Liver (tissue), 3 donors: ENCODE measurements around the gene MARK1.

ENCODE experiments used
- RAD21 ChIP-seq, 2 donors: IDR thresholded peaks; 2 replicates each; pipeline ENCODE4 v1.6.1; 2016; ENCODE audit warnings: antibody characterized with exemption in 2 of 2, mild to moderate bottlenecking in 2 of 2
- ZBTB33 ChIP-seq: IDR thresholded peaks from 2 replicates; pipeline ENCODE4 v1.6.1; 2016; ENCODE audit warnings: antibody characterized with exemption
- TF ChIP-seq, protein P1 (sequence below): fragments of 150-350 bp; IDR thresholded peaks from 2 replicates; pipeline ENCODE4 v1.5.1; 2017; ENCODE audit warnings: improper control_type of control experiment, low read depth, low read length; ENCODE audit not compliant: missing input control
- donor health status: healthy.
- donor health status: healthy.

DNA sequence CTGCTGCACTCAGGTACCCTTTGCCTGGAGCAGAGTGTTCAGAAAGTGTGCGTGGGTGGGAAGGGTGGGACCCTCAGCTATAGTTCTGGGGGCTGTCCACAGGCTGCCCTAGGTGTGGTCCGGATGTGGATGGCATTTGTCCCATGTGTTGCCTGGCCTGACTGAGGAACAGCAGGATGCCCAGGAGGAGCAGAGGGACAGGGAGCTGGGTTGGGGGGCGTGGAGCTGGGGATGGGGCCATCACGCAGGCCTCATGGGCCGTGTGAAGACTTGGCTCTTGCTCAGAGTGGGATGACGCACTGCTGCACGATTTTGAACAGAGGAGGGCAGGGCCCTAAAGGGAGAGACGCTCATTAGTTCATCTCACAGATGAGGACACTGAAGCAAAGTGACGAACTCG, 179.2 kb downstream of the MARK1 start:
- TF ChIP-seq, protein P1, sequence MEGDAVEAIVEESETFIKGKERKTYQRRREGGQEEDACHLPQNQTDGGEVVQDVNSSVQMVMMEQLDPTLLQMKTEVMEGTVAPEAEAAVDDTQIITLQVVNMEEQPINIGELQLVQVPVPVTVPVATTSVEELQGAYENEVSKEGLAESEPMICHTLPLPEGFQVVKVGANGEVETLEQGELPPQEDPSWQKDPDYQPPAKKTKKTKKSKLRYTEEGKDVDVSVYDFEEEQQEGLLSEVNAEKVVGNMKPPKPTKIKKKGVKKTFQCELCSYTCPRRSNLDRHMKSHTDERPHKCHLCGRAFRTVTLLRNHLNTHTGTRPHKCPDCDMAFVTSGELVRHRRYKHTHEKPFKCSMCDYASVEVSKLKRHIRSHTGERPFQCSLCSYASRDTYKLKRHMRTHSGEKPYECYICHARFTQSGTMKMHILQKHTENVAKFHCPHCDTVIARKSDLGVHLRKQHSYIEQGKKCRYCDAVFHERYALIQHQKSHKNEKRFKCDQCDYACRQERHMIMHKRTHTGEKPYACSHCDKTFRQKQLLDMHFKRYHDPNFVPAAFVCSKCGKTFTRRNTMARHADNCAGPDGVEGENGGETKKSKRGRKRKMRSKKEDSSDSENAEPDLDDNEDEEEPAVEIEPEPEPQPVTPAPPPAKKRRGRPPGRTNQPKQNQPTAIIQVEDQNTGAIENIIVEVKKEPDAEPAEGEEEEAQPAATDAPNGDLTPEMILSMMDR: no peak
- TF ChIP-seq RAD21 (IDR thresholded peaks at IDR 0.05) (no peak), ZBTB33 (no peak)
